SK-N-SH (cell line): ENCODE data around the gene SLC22A2. TPM values are rescaled to one million over a fixed set of nuclear protein-coding genes. Genes with fewer than 3 reads are reported as not detected.

Experiments used
- CTCF ChIA-PET: fragments of 300-600, 350-600 bp; formaldehyde crosslinking; extraction: SDS; loops from one replicate; lab custom pipeline; 2021; lab: Yijun Ruan, JAX
- POLR2A ChIA-PET: fragments of 350-600 bp; sonication (Branson Sonifier 250); formaldehyde crosslinking; extraction: SDS; loops from one replicate; lab custom pipeline; 2020; ENCODE audit warnings: antibody characterized with exemption, inconsistent platforms; lab: Yijun Ruan, JAX
- DNase-seq: peaks from one replicate; pipeline ENCODE4 v3.0.0; 2012
- H2AFZ ChIP-seq: fragments of 200-600 bp; sonication (generic); 2 replicates; pipeline ENCODE4 v1.8.1; 2016; ENCODE audit warnings: antibody characterized with exemption, mild to moderate bottlenecking, low read depth
- H3F3A ChIP-seq: fragments of 200-600 bp; sonication (generic); replicated peaks from 2 replicates; pipeline ENCODE3; 2016; ENCODE audit warnings: antibody characterized with exemption, mild to moderate bottlenecking; ENCODE audit not compliant: insufficient read depth
- H3K27ac ChIP-seq, 2 experiments: fragments of 200-500 bp in 1 of 2; fragments of 200-600 bp in 1 of 2; sonication (Bioruptor generic) in 1 of 2; sonication (generic), shearing (Covaris generic) in 1 of 2; 2 replicates each; pipeline versions ENCODE4 v1.5.1 to v1.6.1; 2014 to 2016; ENCODE audit warnings: low read depth in 2 of 2, inconsistent platforms in 1 of 2, low read length in 1 of 2, mild to moderate bottlenecking in 1 of 2, mixed read lengths in 1 of 2
- H3K27me3 ChIP-seq: fragments of 200-600 bp; sonication (generic), shearing (Covaris generic); 2 replicates; pipeline ENCODE4 v1.6.1; 2016; ENCODE audit warnings: mixed run types; ENCODE audit not compliant: insufficient read depth
- H3K36me3 ChIP-seq, 2 experiments: fragments of 200-500 bp in 1 of 2; fragments of 200-600 bp in 1 of 2; sonication (Bioruptor generic) in 1 of 2; sonication (generic) in 1 of 2; replicated peaks in 1 of 2; 2 replicates each; pipeline versions ENCODE3 to v1.5.1; 2014 to 2016; ENCODE audit warnings: low read length in 1 of 2, mild to moderate bottlenecking in 1 of 2; ENCODE audit not compliant: insufficient read depth in 2 of 2, control insufficient read depth in 1 of 2
- H3K4me1 ChIP-seq, 2 experiments: fragments of 200-500 bp in 1 of 2; fragments of 200-600 bp in 1 of 2; sonication (Bioruptor generic) in 1 of 2; sonication (generic), shearing (Covaris generic) in 1 of 2; 2 replicates each; pipeline versions ENCODE4 v1.5.1 to v1.6.1; 2014 to 2016; ENCODE audit warnings: low read depth in 1 of 2, low read length in 1 of 2, mixed run types in 1 of 2; ENCODE audit not compliant: insufficient read depth in 2 of 2, control insufficient read depth in 1 of 2
- H3K4me2 ChIP-seq: fragments of 200-600 bp; sonication (generic), shearing (Covaris generic); 2 replicates; pipeline ENCODE4 v1.6.1; 2017; ENCODE audit warnings: mixed run types
- H3K4me3 ChIP-seq, 2 experiments: fragments of 200-500 bp in 1 of 2; fragments of 200-600 bp in 1 of 2; sonication (Bioruptor generic) in 1 of 2; sonication (generic), shearing (Covaris generic) in 1 of 2; 2 replicates each; pipeline versions ENCODE4 v1.5.1 to v1.8.1; 2014 to 2016; ENCODE audit warnings: low read depth in 2 of 2, inconsistent platforms in 1 of 2, low read length in 1 of 2, mild to moderate bottlenecking in 1 of 2, mixed read lengths in 1 of 2, moderate library complexity in 1 of 2
- H3K79me2 ChIP-seq: fragments of 200-600 bp; sonication (generic); 2 replicates; pipeline ENCODE4 v1.8.1; 2017; ENCODE audit warnings: mild to moderate bottlenecking; ENCODE audit not compliant: insufficient read depth
- H3K9ac ChIP-seq: fragments of 200-600 bp; sonication (generic); 2 replicates; pipeline ENCODE4 v1.6.1; 2017; ENCODE audit warnings: mixed run types
- H3K9me2 ChIP-seq: fragments of 200-600 bp; sonication (generic); 2 replicates; pipeline ENCODE4 v1.6.1; 2017; ENCODE audit warnings: mixed run types
- H3K9me3 ChIP-seq: fragments of 200-600 bp; sonication (generic); 2 replicates; pipeline ENCODE4 v1.6.1; 2017; ENCODE audit warnings: mixed run types, mild to moderate bottlenecking, moderate library complexity
- H4K20me1 ChIP-seq: fragments of 200-600 bp; sonication (generic); 2 replicates; pipeline ENCODE4 v1.6.1; 2017; ENCODE audit warnings: mild to moderate bottlenecking, mixed run types; ENCODE audit not compliant: insufficient read depth
- GATA2 ChIP-seq: sonication (generic); formaldehyde crosslinking; IDR thresholded peaks from 2 replicates; pipeline ENCODE4 v1.5.0; 2020; ENCODE audit warnings: mild to moderate bottlenecking, missing genetic modification reagents
- MXI1 ChIP-seq: IDR thresholded peaks from 2 replicates; pipeline ENCODE4 v1.6.1; 2012; ENCODE audit warnings: mild to moderate bottlenecking, low read depth, low read length, improper control_type of control experiment
- NRF1 ChIP-seq: IDR thresholded peaks from 2 replicates; pipeline ENCODE4 v1.6.1; 2012; ENCODE audit warnings: low read depth, mild to moderate bottlenecking, low read length
- RCOR1 ChIP-seq: fragments of 150-350 bp; IDR thresholded peaks from 2 replicates; pipeline ENCODE4 v1.6.1; 2017; ENCODE audit warnings: antibody characterized with exemption, low read length
- RXRA ChIP-seq: IDR thresholded peaks from 2 replicates; pipeline ENCODE4 v1.4.0; 2012; ENCODE audit warnings: low read depth, mild to moderate bottlenecking, borderline replicate concordance
- SIN3A ChIP-seq: IDR thresholded peaks from 2 replicates; pipeline ENCODE4 v1.6.1; 2012; ENCODE audit warnings: low read depth, mild to moderate bottlenecking, low read length, moderate library complexity, borderline replicate concordance
- TEAD4 ChIP-seq: IDR thresholded peaks from 2 replicates; pipeline ENCODE4 v1.4.0; 2012; ENCODE audit warnings: mild to moderate bottlenecking, borderline replicate concordance; ENCODE audit not compliant: insufficient read depth
- WGBS: methylation state at CpG from one replicate; pipeline ENCODE4 v1.1.6; 2017; ENCODE audit warnings: low lambda C conversion rate; 5-methylcytosine and 5-hydroxymethylcytosine counted together
- polyA plus RNA-seq, 3 experiments: library from polyadenylated mRNA; depleted of rRNA; stranded (reverse); fragments of >200 nt; gene quantifications; 2 replicates each; pipeline ENCODE4 v1.2.3, GENCODE V29; 2012
- TF ChIP-seq, protein P1 (sequence below): fragments of 200-600 bp; sonication (generic); IDR thresholded peaks from 2 replicates; pipeline ENCODE4 v1.6.1; 2017; ENCODE audit warnings: antibody characterized with exemption, mild to moderate bottlenecking, moderate library complexity
- TF ChIP-seq, protein P2 (sequence below): IDR thresholded peaks from 2 replicates; pipeline ENCODE4; 2012
- TF ChIP-seq, protein P3 (sequence below): fragments of 150-350 bp; IDR thresholded peaks from 2 replicates; pipeline ENCODE4 v1.6.1; 2016; ENCODE audit warnings: mild to moderate bottlenecking, low read depth, low read length
- TF ChIP-seq, protein P4 (sequence below): fragments of 150-350 bp; IDR thresholded peaks from 2 replicates; pipeline ENCODE4 v1.6.1; 2017; ENCODE audit warnings: antibody characterized with exemption, low read length, low read depth, borderline replicate concordance
- TF ChIP-seq, protein P5 (sequence below): IDR thresholded peaks from 2 replicates; pipeline ENCODE4 v1.4.0; 2012; ENCODE audit warnings: low read depth

The SLC22A2 gene
- polyA plus RNA-seq, 1 of the 3 experiments (the other 2 are of a cell fraction) = not detected

DNA sequence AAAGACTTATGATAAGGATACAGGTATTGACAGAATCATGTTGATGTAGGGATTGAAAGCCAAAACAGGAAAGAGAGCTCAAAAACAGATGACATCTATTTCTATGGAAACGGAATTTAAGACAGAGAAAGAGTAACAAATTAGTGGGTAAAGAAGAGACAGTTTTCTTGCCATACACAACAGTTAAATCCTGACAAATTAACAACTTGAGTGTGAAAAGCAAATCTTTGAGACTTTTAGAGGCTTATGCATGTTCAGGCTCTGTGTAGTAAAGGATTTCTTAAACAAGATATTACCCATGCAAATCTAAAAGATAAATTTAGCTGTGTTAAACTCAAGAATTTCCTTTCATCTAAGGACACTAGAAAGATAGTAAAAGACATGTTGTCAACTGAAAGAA, 68.5 kb downstream of the SLC22A2 start (continued):
- TF ChIP-seq, protein P1, sequence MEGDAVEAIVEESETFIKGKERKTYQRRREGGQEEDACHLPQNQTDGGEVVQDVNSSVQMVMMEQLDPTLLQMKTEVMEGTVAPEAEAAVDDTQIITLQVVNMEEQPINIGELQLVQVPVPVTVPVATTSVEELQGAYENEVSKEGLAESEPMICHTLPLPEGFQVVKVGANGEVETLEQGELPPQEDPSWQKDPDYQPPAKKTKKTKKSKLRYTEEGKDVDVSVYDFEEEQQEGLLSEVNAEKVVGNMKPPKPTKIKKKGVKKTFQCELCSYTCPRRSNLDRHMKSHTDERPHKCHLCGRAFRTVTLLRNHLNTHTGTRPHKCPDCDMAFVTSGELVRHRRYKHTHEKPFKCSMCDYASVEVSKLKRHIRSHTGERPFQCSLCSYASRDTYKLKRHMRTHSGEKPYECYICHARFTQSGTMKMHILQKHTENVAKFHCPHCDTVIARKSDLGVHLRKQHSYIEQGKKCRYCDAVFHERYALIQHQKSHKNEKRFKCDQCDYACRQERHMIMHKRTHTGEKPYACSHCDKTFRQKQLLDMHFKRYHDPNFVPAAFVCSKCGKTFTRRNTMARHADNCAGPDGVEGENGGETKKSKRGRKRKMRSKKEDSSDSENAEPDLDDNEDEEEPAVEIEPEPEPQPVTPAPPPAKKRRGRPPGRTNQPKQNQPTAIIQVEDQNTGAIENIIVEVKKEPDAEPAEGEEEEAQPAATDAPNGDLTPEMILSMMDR = no peak

DNA sequence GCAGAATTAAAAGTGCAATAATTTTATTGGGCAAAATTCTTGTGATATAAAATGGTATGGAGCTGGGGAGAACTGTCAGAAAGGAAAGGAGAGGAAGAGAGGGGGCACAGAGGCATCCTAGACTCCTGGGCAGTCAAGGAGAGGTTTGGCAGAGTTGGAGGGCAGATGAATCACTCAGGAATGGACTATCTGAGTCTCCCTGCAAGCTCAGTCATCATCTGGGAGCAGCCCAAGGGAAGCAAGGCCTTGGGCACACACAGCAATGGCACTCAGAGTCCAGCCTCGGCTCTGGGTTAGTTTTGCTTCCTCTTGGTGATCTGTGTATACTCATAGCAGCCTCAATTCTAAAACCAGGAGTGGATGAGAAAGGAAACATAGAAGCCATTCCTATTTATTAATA, 69.8 kb downstream of the SLC22A2 start:
- no peak overlapping the region for H2AFZ ChIP-seq
- H3K36me3 ChIP-seq = no peaks in the 10 kb centered on the region
- no peaks in the 10 kb centered on the region for H3F3A ChIP-seq
- H3K4me3 ChIP-seq = no peak overlapping the region
- TF ChIP-seq RCOR1 = no peak
- TF ChIP-seq SIN3A = no peak
- no peak for TF ChIP-seq TEAD4
- TF ChIP-seq NRF1 = no peak
- TF ChIP-seq, protein P2, sequence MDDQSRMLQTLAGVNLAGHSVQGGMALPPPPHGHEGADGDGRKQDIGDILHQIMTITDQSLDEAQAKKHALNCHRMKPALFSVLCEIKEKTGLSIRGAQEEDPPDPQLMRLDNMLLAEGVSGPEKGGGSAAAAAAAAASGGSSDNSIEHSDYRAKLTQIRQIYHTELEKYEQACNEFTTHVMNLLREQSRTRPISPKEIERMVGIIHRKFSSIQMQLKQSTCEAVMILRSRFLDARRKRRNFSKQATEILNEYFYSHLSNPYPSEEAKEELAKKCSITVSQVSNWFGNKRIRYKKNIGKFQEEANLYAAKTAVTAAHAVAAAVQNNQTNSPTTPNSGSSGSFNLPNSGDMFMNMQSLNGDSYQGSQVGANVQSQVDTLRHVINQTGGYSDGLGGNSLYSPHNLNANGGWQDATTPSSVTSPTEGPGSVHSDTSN = no peak
- TF ChIP-seq, protein P3, sequence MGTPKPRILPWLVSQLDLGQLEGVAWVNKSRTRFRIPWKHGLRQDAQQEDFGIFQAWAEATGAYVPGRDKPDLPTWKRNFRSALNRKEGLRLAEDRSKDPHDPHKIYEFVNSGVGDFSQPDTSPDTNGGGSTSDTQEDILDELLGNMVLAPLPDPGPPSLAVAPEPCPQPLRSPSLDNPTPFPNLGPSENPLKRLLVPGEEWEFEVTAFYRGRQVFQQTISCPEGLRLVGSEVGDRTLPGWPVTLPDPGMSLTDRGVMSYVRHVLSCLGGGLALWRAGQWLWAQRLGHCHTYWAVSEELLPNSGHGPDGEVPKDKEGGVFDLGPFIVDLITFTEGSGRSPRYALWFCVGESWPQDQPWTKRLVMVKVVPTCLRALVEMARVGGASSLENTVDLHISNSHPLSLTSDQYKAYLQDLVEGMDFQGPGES = no peak
- TF ChIP-seq RXRA = no peak
- TF ChIP-seq, protein P4, sequence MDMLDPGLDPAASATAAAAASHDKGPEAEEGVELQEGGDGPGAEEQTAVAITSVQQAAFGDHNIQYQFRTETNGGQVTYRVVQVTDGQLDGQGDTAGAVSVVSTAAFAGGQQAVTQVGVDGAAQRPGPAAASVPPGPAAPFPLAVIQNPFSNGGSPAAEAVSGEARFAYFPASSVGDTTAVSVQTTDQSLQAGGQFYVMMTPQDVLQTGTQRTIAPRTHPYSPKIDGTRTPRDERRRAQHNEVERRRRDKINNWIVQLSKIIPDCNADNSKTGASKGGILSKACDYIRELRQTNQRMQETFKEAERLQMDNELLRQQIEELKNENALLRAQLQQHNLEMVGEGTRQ = no peak
- TF ChIP-seq, protein P5, sequence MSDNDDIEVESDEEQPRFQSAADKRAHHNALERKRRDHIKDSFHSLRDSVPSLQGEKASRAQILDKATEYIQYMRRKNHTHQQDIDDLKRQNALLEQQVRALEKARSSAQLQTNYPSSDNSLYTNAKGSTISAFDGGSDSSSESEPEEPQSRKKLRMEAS = no peak
- no peak for TF ChIP-seq GATA2 (CRISPR knock-in tag)
- no peak for TF ChIP-seq MXI1
- TF ChIP-seq, all 33 proteins: peak for 0
- no peak for DNase-seq
- Histone ChIP-seq H3K27me3 (no peaks in the 10 kb centered on the region), H3K79me2 (no peaks in the 10 kb centered on the region), H4K20me1 (no peaks in the 10 kb centered on the region), H3K9me2 (no peaks in the 10 kb centered on the region; the same call in 1 of the 2 replicates), H3K27ac (no peak overlapping the region), H3K9ac (no peak overlapping the region), H3K4me2 (no peak overlapping the region), H3K4me1 (no peaks in the 10 kb centered on the region), H3K9me3 (no peaks in the 10 kb centered on the region; the same call in 1 of the 2 replicates)
- CTCF ChIA-PET = no interaction called here
- WGBS = 21% methylated on average over 1 of the region's 1 CpG
- POLR2A ChIA-PET = no interaction called here
